PFSK-1 (cell line): ENCODE results near the gene BTBD9.

Experiments used
- FOXP2 ChIP-seq: optimal IDR thresholded peaks from 2 replicates; pipeline ENCODE3; 2011; ENCODE audit warnings: borderline replicate concordance, control low read depth, inconsistent platforms; ENCODE audit not compliant: insufficient read depth; ENCODE audit errors: extremely low read length, extremely low read depth
- POLR2AphosphoS5 ChIP-seq: IDR thresholded peaks from 2 replicates; pipeline ENCODE4 v1.6.1; 2012; ENCODE audit warnings: low read depth, mild to moderate bottlenecking, control low read depth, low read length, moderate library complexity
- SIN3A ChIP-seq: IDR thresholded peaks from 2 replicates; pipeline ENCODE4 v1.6.1; 2012; ENCODE audit warnings: mild to moderate bottlenecking, low read length, moderate library complexity, borderline replicate concordance; ENCODE audit not compliant: insufficient read depth
- TAF1 ChIP-seq: IDR thresholded peaks from 2 replicates; pipeline ENCODE4 v1.6.1; 2012; ENCODE audit warnings: low read length, control low read depth, borderline replicate concordance; ENCODE audit not compliant: insufficient read depth
- TF ChIP-seq, protein P1 (sequence below), 2 experiments: IDR thresholded peaks; 2 replicates each; pipeline versions ENCODE4 v1.6.1 to v1.8.0; 2011 to 2012; ENCODE audit warnings: low read depth in 2 of 2, low read length in 2 of 2, control low read depth in 1 of 2, inconsistent platforms in 1 of 2, mild to moderate bottlenecking in 1 of 2, moderate library complexity in 1 of 2; ENCODE audit not compliant: insufficient read depth in 1 of 2

The BTBD9 gene

GRCh38 chr6:38503960-38504682 is 135.6 kb downstream of the BTBD9 start:
- no peak for TF ChIP-seq FOXP2
- TF ChIP-seq POLR2AphosphoS5, result no peak
- TF ChIP-seq SIN3A, result no peak
- TF ChIP-seq, protein P1, sequence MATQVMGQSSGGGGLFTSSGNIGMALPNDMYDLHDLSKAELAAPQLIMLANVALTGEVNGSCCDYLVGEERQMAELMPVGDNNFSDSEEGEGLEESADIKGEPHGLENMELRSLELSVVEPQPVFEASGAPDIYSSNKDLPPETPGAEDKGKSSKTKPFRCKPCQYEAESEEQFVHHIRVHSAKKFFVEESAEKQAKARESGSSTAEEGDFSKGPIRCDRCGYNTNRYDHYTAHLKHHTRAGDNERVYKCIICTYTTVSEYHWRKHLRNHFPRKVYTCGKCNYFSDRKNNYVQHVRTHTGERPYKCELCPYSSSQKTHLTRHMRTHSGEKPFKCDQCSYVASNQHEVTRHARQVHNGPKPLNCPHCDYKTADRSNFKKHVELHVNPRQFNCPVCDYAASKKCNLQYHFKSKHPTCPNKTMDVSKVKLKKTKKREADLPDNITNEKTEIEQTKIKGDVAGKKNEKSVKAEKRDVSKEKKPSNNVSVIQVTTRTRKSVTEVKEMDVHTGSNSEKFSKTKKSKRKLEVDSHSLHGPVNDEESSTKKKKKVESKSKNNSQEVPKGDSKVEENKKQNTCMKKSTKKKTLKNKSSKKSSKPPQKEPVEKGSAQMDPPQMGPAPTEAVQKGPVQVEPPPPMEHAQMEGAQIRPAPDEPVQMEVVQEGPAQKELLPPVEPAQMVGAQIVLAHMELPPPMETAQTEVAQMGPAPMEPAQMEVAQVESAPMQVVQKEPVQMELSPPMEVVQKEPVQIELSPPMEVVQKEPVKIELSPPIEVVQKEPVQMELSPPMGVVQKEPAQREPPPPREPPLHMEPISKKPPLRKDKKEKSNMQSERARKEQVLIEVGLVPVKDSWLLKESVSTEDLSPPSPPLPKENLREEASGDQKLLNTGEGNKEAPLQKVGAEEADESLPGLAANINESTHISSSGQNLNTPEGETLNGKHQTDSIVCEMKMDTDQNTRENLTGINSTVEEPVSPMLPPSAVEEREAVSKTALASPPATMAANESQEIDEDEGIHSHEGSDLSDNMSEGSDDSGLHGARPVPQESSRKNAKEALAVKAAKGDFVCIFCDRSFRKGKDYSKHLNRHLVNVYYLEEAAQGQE (IDR thresholded peaks at IDR 0.05; ENCODE audit: insufficient read depth in 1 of 2, low read depth in 2 of 2, low read length in 2 of 2), result no peak
- TF ChIP-seq TAF1, result no peak

DNA sequence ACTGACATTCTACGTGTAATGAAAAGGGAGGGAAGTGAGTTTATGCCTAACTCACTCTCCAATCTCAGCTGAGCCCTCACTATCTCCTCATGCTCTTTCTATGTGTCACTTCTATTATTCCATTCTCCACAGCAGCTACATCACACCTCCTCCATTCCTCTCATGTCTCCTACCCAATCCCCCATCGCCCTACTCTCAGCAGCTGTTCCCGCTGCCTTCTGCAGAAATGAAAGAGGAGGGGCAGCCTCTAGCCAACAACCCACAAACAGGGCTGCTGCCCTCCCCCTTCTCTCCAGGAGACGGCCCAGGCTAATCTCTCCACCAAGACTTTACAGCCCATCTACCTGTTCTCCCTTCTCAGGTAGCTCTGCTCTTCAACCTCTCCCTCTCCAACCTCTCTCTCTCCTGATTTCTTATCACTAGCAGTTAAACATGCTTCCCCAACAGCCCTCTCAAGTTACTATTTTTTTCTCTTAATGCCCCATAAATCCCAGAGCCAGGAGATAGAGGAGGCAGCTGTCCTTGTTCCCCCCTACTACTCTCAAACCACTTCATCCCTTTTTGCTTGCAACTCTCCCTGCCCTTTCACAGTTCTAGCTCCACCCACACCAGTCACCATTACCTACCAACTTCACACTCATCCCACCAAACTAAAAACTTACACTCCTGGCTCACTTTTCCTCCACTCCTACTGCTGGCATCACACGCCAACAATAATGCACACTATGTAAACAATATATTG is 136.5 kb downstream of the BTBD9 start:
- no peak for TF ChIP-seq SIN3A
- TF ChIP-seq, protein P1 (IDR thresholded peaks at IDR 0.05; ENCODE audit: insufficient read depth in 1 of 2, low read depth in 2 of 2, low read length in 2 of 2), result no peak
- TF ChIP-seq FOXP2, result no peak
- TF ChIP-seq POLR2AphosphoS5, result no peak
- no peak for TF ChIP-seq TAF1

DNA sequence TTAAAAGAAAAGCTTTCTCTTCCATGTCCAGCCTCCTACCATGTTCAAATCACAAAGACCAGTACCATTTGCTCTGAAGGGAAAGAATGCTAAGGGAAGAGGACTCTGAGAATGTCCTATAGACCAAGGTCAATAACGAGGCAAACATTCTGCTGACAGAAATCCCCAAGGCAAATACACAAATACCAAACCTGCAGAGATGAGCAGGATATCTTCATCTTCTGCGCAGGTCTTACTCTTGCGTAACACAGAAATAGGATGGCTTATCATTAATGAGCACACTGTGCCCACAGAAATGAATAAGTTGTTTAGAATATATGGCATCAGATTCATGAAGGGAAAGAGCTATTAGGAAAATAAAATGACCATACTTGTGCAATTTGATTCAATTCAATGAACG is 137.3 kb downstream of the BTBD9 start:
- TF ChIP-seq FOXP2 (no peak), TAF1 (no peak), POLR2AphosphoS5 (no peak), SIN3A (no peak)
- TF ChIP-seq, protein P1 (IDR thresholded peaks at IDR 0.05; ENCODE audit: insufficient read depth in 1 of 2, low read depth in 2 of 2, low read length in 2 of 2), result no peak

DNA sequence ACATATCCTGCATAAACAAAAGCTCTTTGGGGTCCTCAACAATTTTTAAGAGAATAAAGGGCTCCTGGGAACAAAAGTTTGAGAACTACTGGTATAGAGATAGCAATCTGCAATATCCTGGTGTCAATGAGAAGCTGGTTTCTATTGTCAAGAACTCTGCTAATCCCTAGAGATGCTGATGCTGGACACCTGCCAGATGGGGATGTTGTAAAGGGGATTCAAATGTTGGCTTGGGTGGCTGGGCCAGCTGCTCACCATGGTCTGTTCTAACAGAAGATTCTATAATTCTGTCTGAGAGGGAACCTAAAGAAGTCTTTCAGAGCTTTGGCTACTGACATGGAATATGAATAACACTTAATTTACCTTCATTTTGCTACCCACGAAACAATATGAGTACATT is 137.8 kb downstream of the BTBD9 start:
- TF ChIP-seq FOXP2, result no peak

GRCh38 chr6:38499529-38500096 is 140.1 kb downstream of the BTBD9 start:
- no peak for TF ChIP-seq TAF1
- no peak for TF ChIP-seq FOXP2
- TF ChIP-seq POLR2AphosphoS5, result no peak
- TF ChIP-seq SIN3A, result no peak
- TF ChIP-seq, protein P1 (IDR thresholded peaks at IDR 0.05; ENCODE audit: insufficient read depth in 1 of 2, low read depth in 2 of 2, low read length in 2 of 2), result no peak
